ENCODE data around the gene GALNT10.

Gene GALNT10

DNA sequence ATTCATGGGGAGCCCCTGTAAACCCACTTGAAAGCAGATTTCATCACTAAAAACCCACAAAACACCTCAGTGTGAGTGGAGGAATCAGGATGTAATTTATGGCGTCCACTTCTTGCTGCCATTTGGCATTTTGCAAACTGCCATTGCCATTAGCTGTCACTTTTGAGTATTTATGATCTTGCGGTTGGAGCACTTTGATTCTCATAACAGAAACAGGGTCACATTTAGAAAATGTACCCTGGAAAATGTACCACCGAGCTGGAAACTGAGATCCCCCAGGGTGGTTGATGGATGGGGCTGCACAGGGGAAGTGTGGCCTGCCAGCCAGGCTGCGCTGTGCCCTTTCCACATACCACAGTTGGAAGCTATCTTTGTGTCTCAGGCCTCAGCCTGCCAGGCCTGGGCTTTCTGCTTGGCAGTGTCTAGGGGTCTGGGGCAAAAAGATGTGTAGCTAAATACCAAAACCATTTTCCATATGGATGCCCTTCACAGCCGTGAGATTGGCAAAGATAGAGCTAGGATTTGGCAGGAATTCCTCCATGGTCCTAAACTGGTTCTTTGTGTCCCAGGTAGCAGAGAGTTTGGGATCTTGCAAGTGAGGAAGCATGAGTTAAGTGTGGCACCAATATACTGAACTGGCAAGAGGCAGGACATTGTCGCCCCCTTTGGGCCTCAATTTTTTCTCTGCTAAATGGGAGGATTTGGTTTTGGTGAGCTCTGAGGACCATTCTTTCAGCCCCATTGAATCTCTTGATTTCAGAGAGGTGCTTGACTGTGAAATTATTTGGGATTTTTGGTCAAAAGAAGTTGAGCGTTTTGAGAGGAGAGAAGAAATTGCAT is 46.2 kb downstream of the GALNT10 start:
- no peak for DNase-seq (ENCODE audit: low read depth)

DNA sequence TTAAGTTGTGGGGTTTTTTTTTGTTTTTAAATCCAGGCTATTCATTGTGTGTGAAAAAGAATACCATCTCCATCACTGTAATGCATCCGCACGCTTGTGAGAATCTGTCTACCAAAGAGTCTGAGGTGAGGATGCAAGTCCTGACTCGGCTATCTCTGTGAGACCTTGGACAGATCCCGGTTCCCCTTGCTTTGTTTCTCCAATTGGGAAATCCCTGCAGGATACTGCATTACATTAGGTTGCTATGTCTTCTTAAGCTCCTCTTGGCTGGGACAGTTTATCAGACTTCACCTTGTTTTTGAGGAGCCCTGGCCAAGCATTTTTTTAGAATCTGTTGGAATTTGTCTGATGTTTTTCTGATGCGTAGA is 46.8 kb downstream of the GALNT10 start:
- DNase-seq (ENCODE audit: low read depth): no peak

DNA sequence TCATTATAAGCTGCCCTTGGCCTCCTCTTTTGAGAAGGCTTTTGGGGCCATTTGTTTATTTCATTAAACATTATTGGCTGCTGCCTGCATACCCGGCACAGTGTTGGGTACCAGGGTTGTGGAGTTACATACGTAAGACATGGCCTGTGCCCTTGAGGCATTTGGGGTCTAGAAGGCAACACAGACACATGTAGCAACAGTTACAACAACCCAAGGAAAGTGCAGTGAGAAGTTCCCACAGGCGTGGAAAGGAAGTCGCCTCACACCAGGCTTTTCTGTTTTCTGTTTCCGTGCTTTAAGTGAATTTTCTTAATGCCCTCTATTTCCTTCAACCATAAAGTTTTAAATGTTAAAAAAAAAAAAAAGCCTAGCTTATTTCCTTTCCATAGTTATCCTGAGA is 47.4 kb downstream of the GALNT10 start:
- no peak for DNase-seq (ENCODE audit: low read depth)

DNA sequence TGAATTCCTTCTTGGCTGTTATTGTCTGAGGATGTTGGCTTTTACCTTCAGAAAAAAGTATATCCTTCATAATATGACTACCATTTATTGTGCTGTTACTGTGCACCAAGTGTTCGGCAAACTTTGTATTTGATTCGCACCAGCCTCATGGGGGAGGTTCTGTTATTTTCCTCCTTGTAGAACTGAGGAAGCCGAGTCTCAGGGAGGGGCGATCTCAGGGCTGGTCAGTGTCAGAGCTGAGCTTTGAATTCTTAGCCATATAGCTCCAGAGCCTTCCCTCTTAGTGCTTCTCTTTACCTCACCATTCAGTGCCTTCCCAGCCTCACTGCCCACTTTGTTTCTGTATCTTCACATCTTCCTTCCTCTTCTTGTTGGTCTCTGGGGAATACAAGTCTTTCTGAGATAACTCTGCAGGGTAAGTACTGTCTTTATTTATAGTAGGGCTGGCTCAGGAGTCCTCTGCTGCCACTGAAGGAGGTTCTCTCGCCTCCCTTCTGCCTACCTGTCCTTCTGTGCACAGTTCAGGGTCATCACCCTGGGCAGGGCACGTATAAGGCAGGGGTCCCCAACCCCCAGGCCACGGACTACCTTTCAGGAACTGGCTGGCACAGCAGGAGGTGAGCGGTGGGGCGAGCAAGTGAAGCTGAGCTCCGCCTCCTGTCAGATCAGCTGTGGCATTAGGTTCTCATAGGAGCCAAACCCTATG is 48.4 kb downstream of the GALNT10 start:
- DNase-seq (ENCODE audit: low read depth): no peak

DNA sequence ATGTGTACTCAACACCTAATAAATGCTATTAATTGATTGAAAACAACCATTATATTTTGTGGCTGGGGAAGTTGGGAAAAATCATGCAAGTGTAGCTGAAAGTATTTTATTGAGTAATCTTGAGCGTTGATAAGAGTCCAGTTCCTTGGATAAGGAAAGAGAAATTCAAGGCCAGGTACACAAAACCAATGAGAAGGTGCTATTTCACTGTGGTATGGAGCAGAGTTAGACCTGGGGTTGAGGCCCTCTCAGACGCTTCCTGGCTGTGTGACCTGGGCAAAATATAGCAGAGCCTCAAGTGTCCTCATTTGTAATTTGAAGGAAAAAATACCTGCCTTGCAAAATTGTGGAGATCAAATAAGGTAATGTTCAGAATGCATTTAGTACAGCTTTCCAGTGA is 50.1 kb downstream of the GALNT10 start:
- DNase-seq (ENCODE audit: low read depth): no peak

DNA sequence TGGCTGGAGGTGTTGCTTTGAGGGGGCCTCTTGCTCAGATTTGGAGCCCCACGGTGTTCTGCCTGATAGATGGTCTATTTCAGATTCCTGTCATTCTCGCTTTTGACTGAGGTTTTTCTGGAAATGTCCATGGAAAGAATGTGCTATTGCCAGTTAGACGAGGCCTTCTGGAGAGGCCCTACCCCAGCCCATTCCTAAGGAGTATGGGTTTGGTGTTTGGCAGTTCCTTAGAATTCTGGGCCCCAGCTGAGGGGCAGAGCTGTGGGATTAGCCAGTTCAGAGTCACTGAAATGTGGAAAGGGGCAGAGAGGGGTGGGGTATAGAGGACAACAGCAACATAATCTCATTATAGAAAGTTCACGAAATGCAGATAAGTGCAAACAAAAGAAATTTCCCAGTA is 50.5 kb downstream of the GALNT10 start:
- DNase-seq (ENCODE audit: low read depth): no peak

DNA sequence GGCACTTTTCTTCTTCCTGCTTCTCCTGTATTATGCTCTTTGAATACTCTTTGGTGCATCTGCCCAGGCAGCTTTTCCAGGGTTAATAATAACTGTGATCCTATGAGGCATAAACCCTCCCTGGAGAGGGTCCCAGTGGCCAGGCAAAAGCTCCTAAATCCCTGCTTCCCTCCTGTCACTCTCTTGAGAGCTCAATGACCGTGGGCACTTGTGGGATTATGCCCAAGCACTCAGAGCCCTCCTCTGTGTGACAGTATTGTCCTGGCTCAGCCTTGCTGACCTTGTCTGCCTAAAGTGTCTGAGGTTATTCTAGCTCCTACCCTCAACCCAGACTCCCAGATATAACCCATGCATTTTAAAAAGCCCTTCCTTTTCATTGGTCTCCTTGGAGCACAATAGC is 51.9 kb downstream of the GALNT10 start:
- DNase-seq (ENCODE audit: low read depth): no peak

DNA sequence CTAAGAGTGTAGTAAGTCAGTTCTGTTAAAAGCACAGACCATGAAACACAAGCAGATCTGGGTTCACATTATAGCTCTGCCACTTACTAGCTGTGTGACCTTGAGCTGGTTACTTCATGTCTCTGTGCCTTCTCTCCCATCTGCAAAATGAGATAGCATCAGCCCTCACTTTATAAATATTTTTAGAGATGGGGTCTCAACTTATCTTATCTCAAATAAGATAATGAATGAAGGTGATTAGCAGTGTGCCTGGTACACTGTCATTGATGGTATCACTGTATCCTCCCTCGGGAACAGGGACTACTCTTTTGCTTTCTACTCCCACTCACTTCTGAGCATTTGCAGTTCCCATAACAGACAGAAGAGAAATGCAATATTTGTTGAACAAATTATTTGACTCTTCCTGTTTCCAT is 52.4 kb downstream of the GALNT10 start:
- no peak for DNase-seq (ENCODE audit: low read depth)

DNA sequence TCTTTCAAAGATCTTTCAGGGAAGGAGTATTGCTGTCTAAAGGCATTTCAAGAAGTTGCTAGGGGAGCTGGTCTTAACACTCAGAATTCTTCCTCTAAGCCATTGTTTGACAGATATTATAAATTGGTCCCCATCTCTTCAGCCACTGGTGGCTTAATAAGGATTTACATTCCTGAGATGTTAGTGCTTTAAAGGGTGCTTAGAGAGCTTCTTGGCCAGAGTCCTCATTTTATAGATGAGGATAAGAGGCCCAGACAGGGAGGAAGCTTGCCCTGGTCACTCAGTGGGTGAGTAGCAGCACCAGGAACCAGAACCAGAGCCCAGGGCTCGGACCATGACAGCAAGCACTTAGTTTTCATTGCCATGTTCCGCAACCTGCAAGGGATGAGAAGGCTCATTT is 53.2 kb downstream of the GALNT10 start:
- DNase-seq (ENCODE audit: low read depth): no peak

DNA sequence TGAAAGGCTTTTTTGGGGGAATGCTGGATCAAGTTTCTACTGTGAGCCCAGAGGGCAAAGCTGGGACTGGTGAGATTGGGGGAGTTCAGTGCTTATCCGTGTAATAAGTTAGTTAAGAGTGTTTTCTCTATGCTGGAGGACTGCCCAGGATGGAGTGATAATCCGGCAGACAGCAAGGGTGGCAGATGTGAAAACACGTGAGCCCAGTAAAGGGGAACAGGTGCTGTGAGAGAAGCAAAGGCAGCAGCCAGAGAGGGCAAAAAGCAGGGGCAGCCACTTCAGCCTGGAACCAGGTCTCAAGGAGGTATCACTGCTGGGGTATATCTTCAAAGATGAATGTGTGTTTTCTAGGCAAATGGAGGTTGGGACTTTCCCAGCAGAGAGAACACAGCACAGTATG is 53.9 kb downstream of the GALNT10 start:
- DNase-seq (ENCODE audit: low read depth): no peak

DNA sequence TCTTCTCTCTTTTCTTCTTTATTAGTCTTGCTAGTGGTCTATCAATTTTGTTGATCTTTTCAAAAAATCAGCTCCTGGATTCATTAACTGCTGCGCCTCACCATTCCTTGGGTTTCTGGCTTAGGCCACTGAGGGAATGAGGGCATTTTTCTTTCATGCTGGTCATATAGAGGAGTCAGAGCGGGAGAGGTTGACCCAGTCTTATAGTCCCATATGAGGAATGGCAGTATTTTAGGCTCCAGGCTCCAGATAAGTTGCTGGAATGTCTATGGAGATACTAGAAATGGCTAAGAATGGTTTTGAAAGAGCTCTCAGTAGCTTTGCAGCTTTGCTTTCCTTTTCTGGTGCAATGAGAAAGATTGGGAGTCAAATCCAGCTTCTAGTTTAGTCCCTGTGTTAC is 58.2 kb downstream of the GALNT10 start:
- DNase-seq (ENCODE audit: low read depth): no peak

DNA sequence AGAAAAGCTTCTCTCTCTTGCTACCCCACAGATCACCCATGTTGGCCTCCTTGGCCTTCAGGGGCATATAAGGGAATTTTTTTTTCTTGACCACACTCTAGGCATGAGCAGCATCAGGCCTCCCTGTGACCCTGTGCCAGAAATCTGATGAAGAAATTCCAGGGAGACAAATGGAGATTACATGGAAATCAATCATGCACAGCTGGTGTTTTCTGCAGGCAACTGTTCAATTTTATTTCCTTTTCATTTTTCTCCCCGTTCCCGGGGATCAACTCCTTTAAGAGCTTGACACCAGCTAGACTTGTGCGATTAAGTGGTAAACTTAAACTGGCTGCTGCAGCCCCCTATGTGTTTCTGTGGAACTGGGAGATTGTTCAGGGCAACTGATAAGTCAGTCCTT is 59.3 kb downstream of the GALNT10 start:
- DNase-seq (ENCODE audit: low read depth): no peak

DNA sequence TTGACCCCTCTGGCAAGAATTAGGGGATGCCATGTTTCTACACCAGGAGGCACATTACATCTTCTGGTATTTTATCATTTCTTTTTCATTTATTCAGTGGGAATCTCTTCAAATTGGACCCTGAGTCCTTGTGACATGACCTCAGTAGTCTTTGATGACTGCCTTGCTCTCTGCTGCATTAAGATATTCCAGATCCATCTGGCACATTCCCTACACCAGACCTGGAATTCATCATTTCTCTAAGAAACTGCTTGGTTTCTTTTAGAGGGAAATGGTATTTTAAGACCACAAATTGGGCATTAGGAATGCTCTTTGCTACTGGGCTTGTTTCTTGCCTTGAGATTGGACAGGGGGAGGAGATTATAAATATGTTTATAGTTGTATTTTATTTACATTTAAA is 61.0 kb downstream of the GALNT10 start:
- DNase-seq (ENCODE audit: low read depth): no peak

DNA sequence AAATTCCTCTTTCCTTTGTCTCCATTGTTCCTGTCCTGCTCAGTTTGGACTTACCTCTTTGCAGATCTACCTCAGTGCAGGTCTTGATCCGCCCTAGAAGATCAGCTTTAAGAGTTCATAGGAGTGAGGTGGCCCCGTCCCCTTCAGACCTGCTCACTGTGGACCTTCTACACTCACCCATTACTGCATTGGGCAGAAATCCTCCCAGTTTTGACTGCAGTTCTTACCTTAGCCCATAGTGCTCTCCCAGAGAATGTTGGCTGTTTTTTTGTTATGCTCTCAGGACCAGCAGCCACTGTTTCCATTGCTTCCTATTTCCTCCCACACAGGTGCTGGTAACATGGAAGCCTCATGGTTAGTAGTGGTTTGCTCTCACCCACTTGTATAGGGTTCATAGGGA is 63.3 kb downstream of the GALNT10 start:
- no peak for DNase-seq (ENCODE audit: low read depth)

DNA sequence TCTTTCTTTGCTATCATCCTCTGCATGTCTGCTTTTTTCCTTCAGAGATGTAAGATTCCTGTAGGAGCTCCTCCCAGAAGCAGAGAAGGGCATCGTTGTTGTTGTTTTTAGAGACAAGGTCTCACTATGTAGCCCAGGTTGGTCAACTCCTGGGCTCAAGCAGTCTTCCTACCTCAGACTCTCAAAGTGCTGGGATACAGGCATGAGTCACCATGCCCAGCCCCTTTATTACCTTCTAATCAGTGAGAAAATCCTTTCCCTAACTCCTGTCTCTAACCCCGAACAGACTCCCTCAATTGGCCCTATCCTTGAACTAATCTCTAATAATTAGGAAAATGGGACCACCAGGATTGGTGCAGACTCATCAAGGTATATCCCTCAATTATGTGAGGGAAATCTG is 64.4 kb downstream of the GALNT10 start:
- DNase-seq (ENCODE audit: low read depth): no peak

DNA sequence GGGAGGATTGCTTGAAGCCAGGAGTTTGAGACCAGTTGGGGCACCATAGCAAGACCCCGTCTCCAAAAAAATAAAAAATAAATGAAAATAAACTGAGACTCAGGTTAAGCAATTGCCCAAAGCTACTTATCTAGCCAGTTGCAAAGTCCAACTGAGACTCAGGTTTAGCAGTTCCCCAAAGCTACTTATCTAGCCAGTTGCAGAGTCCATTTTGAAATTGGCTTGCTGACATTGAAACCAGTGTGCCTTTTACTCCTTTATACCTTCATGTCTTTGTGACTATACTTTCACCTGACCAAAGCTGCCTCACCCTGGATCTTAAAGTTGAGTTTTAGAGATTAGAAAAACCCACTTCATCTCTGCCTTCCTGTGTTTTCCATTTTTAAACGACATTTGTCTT is 66.5 kb downstream of the GALNT10 start:
- DNase-seq (ENCODE audit: low read depth): no peak

DNA sequence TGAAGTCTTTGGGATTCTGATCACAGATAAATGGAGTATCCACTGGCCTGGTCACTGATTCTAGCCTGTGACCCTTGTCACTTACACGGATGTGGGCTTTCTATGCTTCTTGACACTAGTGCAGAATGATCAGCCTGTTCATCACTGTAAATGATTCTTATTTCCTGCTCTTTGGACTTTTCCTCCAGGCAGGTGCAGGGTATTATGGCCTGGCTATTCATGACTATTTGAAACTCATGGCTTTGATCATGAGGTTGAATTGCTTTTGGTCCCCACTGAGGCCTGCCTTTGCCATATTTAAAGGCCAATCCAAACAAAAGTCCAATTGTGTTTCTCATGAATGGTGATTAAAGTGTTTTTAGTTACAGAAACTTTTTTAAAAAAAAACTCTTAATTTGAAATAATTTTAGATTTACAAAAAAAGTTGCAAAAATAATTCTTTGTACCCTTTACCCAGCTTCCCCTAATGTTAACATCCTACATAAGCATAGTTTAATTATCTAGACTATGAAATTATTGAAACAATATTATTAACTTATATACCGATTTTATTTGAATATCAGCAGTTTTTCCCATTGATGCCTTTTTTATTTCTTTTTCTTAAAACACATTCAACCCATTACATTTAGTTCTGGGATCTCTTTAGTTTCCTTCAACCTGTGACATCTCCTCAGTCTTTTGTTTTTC is 68.1 kb downstream of the GALNT10 start:
- DNase-seq (ENCODE audit: low read depth): no peak

DNA sequence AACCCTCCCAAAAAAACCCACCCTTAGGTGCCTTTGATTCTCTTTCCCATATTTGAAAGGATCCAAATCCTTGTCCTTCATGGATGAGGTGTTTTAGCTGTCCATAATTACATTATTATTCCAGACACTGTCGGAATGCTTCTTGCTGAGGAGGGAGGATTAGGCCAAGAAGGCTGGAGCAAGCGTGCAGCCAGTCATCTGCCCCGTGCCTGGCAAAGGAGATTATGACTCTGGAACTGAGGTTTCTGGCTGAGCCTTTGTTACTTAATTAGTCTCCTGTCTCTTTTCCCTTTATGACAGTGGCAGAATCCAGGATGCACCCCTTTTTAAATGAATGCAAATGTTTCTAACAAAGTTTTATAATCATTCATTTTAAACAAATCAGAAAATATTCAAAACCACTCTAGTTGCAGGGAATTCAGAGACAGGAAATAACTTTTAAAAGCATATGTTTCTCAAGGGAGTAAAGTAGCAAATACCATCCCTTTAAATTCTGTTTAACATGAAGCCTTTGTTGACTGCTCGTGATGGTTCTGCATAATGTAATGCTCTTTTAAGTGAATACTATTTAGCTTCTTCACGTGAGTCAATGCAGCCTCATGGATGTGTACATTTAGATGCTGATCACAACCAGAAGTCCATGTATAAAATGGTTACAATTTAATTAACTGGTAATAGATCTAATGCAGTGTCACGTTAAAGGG is 69.8 kb downstream of the GALNT10 start:
- DNase-seq (ENCODE audit: low read depth): no peak

DNA sequence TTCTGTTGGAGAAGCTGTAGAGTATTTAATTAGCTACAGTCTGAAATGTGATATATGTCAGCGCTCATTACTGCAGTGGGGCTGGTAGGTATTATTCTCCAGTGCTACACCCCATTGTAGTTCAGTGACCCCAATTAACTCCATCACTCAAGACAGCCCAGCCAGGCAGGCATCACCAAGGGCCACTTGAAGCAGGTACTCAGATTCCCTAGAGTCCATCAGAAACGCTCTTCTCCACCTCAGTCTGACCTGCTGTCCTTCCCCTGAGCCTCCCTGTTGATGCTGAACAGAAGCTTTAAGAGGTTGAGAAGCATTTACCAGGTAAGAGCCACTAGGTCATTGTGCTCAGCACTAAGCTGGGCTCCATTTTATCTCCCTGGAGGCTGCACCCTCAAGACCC is 71.8 kb downstream of the GALNT10 start:
- no peak for DNase-seq (ENCODE audit: low read depth)

DNA sequence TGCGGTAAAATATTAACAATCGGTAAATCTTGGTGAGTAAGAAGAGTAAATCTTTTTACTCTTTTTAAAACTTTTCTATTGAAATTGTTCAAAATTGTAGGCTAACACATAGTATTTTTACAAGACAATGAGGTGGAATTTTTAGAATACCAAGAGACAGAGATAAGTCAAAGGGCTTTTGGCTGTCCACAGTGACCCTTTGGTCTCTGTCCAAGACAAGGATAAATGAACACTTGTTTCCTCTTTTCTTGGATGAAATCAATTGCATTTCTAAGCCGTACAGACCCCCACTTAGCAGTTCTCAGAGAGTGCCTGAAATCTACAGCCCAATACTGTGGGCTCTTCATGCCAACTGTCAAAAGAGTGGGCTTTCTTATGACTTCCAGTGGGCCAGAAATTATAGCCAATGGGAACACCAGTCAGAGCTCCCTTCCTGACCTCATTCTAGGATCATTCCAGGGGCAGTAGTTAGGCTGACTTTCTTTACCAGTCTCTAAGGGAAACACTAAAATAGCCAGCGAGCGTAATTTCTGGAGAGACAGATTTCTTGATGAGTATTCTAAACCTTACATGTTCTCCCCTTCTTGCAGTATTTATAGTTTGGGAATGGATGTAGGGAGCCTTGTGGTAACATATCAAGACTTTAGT is 74.1 kb downstream of the GALNT10 start:
- no peak for DNase-seq (ENCODE audit: low read depth)

DNA sequence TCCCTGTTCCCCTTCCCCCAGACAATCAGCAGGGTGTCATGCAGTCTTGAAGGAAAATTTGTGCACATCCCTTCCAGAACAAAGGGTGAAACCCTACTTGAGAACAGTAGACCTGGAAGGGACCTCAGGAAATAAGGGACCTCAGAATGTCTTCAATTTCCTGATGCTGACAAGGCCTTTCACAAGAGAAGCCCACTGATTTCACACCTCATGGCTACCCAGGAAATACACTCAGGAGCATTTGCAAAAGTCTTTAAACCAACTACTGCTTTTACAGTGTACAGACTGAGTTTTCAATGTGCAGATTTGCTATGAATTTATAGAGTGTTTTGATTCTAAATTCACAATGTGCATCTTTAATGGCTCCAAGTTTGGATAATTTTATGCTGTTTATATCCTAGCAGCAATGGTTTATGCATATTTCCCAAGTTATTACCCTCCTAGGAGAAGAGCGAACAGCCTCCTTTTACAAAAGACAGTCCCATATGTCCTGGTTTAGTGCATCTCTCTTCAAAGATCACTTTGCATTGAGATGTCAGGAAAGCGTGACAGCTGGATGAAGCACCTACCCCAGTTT is 74.8 kb downstream of the GALNT10 start:
- no peak for DNase-seq (ENCODE audit: low read depth)

DNA sequence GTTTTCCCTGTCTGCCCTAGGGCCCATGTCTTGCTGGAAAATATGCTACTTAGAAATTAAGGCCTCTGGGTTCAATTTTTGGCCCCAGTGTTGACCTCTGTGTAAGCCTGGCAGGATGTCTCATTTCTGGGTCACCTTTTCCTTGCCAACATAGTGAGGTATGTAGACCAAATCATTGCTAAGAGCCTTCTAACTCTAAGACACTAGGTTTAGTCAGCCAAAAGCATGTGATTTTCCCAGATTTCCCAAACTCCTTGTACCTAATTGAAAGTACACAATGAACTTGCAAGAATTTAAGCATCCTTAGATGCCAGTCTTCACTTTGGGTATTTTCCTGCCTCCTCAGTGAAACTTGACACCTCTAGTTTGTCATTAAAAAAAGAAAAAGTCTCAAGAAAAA is 77.0 kb downstream of the GALNT10 start:
- DNase-seq (ENCODE audit: low read depth): no peak

All from T-helper 22 cell (primary cell).